H1 (cell line): ENCODE measurements around the gene VGF.

Experiments used
- CREB1 ChIP-seq: IDR thresholded peaks from 2 replicates; pipeline ENCODE4 v1.6.1; 2012; ENCODE audit warnings: inconsistent platforms
- EP300 ChIP-seq, 2 experiments: IDR thresholded peaks; 1 replicate in 1 of 2; 2 replicates in 1 of 2; pipeline ENCODE4 v1.6.1; 2011 to 2012; ENCODE audit warnings: low read depth in 2 of 2, low read length in 2 of 2, mild to moderate bottlenecking in 2 of 2, borderline replicate concordance in 1 of 2, inconsistent platforms in 1 of 2, moderate library complexity in 1 of 2
- POLR2A ChIP-seq, 2 experiments: IDR thresholded peaks; 1 replicate in 1 of 2; 2 replicates in 1 of 2; pipeline ENCODE4 v1.6.1; 2011; ENCODE audit warnings: low read depth in 2 of 2, low read length in 2 of 2, mild to moderate bottlenecking in 2 of 2; ENCODE audit errors: control extremely low read depth in 1 of 2
- SUZ12 ChIP-seq: fragments of 200-600 bp; sonication (generic); IDR thresholded peaks from 2 replicates; pipeline ENCODE4 v1.6.1; 2012; ENCODE audit warnings: mild to moderate bottlenecking, inconsistent platforms, low read length, moderate library complexity, mixed read lengths
- ZNF274 ChIP-seq: IDR thresholded peaks from 2 replicates; pipeline ENCODE4 v1.7.0; 2012; ENCODE audit warnings: low read length, borderline replicate concordance; ENCODE audit errors: extremely low read depth
- TF ChIP-seq, protein P1 (sequence below), 3 experiments: IDR thresholded peaks; 1 replicate in 2 of 3; 2 replicates in 1 of 3; pipeline versions ENCODE4 v1.5.1 to v1.6.1; 2011; ENCODE audit warnings: low read length in 3 of 3, mild to moderate bottlenecking in 3 of 3, inconsistent platforms in 2 of 3, low read depth in 1 of 3, moderate library complexity in 1 of 3; ENCODE audit not compliant: insufficient read depth in 1 of 3; ENCODE audit errors: control extremely low read depth in 1 of 3
- TF ChIP-seq, protein P2 (sequence below): IDR thresholded peaks from 2 replicates; pipeline ENCODE4 v1.6.1; 2011; ENCODE audit warnings: low read depth, mild to moderate bottlenecking, low read length; ENCODE audit not compliant: insufficient read depth

- TF ChIP-seq SUZ12 (no peak), EP300 (IDR thresholded peaks at IDR 0.05; ENCODE audit: borderline replicate concordance in 1 of 2, low read depth in 2 of 2, low read length in 2 of 2) (no peak), CREB1 (no peak), ZNF274 (no peak), POLR2A (IDR thresholded peaks at IDR 0.05; ENCODE audit: control extremely low read depth in 1 of 2, low read depth in 2 of 2, low read length in 2 of 2) (no peak)
- TF ChIP-seq, protein P1, sequence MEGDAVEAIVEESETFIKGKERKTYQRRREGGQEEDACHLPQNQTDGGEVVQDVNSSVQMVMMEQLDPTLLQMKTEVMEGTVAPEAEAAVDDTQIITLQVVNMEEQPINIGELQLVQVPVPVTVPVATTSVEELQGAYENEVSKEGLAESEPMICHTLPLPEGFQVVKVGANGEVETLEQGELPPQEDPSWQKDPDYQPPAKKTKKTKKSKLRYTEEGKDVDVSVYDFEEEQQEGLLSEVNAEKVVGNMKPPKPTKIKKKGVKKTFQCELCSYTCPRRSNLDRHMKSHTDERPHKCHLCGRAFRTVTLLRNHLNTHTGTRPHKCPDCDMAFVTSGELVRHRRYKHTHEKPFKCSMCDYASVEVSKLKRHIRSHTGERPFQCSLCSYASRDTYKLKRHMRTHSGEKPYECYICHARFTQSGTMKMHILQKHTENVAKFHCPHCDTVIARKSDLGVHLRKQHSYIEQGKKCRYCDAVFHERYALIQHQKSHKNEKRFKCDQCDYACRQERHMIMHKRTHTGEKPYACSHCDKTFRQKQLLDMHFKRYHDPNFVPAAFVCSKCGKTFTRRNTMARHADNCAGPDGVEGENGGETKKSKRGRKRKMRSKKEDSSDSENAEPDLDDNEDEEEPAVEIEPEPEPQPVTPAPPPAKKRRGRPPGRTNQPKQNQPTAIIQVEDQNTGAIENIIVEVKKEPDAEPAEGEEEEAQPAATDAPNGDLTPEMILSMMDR (IDR thresholded peaks at IDR 0.05; ENCODE audit: control extremely low read depth in 1 of 3, insufficient read depth in 1 of 3, low read depth in 1 of 3, low read length in 3 of 3): no peak
- TF ChIP-seq, protein P2, sequence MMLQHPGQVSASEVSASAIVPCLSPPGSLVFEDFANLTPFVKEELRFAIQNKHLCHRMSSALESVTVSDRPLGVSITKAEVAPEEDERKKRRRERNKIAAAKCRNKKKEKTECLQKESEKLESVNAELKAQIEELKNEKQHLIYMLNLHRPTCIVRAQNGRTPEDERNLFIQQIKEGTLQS: no peak
Measured at GRCh38 chr7:101200862-101201599, 35.7 kb upstream of the VGF start, which contains the start of gene MOGAT3.
